Measurements from ENCODE around the gene ADAMTS9. TPM values are rescaled to one million over a fixed set of nuclear protein-coding genes. Genes with fewer than 3 reads are reported as not detected.

Gene ADAMTS9
- polyA plus RNA-seq, 1 donor from 2014 or later: 0.32 TPM

DNA sequence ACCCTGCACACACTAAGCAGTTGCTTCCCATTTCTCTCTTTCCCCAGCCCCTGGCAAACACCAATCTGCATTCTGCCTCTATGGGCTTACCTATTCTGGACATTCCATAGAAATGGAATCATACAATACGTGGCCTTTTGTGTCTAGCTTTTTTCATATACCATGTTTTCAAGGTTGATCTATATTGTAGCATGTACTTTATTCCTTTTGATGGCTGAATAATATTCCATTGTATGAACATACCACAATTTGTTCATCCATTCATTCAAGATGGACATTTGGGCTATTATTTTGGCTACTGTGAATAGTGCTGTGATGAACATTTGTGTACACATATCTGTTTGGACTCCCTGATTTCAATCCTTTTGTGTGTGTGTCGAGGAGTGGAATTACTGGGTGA is 18.1 kb upstream of the ADAMTS9 start:
- TF ChIP-seq EP300 (conservative IDR thresholded peaks at IDR 0.05; ENCODE audit: poor library complexity, severe bottlenecking) (no peak), POLR2AphosphoS5 (IDR thresholded peaks at IDR 0.05) (no peak), TAF1 (IDR thresholded peaks at IDR 0.05; ENCODE audit: low read depth) (no peak), SMC3 (conservative IDR thresholded peaks at IDR 0.05; ENCODE audit: poor library complexity) (no peak), RAD21 (conservative IDR thresholded peaks at IDR 0.05) (no peak), EZH2 (IDR thresholded peaks at IDR 0.05; ENCODE audit: borderline replicate concordance, insufficient read depth, low read length, poor library complexity, severe bottlenecking) (no peak), MXI1 (conservative IDR thresholded peaks at IDR 0.05; ENCODE audit: poor library complexity, severe bottlenecking) (no peak)
- TF ChIP-seq, protein P1, sequence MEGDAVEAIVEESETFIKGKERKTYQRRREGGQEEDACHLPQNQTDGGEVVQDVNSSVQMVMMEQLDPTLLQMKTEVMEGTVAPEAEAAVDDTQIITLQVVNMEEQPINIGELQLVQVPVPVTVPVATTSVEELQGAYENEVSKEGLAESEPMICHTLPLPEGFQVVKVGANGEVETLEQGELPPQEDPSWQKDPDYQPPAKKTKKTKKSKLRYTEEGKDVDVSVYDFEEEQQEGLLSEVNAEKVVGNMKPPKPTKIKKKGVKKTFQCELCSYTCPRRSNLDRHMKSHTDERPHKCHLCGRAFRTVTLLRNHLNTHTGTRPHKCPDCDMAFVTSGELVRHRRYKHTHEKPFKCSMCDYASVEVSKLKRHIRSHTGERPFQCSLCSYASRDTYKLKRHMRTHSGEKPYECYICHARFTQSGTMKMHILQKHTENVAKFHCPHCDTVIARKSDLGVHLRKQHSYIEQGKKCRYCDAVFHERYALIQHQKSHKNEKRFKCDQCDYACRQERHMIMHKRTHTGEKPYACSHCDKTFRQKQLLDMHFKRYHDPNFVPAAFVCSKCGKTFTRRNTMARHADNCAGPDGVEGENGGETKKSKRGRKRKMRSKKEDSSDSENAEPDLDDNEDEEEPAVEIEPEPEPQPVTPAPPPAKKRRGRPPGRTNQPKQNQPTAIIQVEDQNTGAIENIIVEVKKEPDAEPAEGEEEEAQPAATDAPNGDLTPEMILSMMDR (IDR thresholded peaks at IDR 0.05; ENCODE audit: poor library complexity, severe bottlenecking): no peak
- TF ChIP-seq, protein P2, sequence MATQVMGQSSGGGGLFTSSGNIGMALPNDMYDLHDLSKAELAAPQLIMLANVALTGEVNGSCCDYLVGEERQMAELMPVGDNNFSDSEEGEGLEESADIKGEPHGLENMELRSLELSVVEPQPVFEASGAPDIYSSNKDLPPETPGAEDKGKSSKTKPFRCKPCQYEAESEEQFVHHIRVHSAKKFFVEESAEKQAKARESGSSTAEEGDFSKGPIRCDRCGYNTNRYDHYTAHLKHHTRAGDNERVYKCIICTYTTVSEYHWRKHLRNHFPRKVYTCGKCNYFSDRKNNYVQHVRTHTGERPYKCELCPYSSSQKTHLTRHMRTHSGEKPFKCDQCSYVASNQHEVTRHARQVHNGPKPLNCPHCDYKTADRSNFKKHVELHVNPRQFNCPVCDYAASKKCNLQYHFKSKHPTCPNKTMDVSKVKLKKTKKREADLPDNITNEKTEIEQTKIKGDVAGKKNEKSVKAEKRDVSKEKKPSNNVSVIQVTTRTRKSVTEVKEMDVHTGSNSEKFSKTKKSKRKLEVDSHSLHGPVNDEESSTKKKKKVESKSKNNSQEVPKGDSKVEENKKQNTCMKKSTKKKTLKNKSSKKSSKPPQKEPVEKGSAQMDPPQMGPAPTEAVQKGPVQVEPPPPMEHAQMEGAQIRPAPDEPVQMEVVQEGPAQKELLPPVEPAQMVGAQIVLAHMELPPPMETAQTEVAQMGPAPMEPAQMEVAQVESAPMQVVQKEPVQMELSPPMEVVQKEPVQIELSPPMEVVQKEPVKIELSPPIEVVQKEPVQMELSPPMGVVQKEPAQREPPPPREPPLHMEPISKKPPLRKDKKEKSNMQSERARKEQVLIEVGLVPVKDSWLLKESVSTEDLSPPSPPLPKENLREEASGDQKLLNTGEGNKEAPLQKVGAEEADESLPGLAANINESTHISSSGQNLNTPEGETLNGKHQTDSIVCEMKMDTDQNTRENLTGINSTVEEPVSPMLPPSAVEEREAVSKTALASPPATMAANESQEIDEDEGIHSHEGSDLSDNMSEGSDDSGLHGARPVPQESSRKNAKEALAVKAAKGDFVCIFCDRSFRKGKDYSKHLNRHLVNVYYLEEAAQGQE (IDR thresholded peaks at IDR 0.05; ENCODE audit: borderline replicate concordance): no peak
- Histone ChIP-seq H3K79me2 (replicated peaks; ENCODE audit: insufficient read depth, low read length) (no peaks in the 10 kb centered on the region), H3K9me2 (ENCODE audit: insufficient read depth, low read length) (no peaks in the 10 kb centered on the region), H3K9ac (ENCODE audit: low read length) (no peak overlapping the region), H2AFZ (ENCODE audit: low read depth, low read length) (no peak overlapping the region), H3K4me3 (ENCODE audit: low read length) (no peak overlapping the region), H3K9me3 (ENCODE audit: low read length) (no peaks in the 10 kb centered on the region), H3K36me3 (ENCODE audit: insufficient read depth, low read length) (no peaks in the 10 kb centered on the region), H4K20me1 (ENCODE audit: insufficient read depth) (no peaks in the 10 kb centered on the region), H3K27me3 (ENCODE audit: insufficient read depth, low read depth, low read length) (no peaks in the 10 kb centered on the region), H3K27ac (ENCODE audit: low read length) (no peak overlapping the region), H3F3A (ENCODE audit: insufficient read depth, low read length, poor library complexity, severe bottlenecking) (no peaks in the 10 kb centered on the region), H3K4me2 (ENCODE audit: low read length) (no peak overlapping the region)

DNA sequence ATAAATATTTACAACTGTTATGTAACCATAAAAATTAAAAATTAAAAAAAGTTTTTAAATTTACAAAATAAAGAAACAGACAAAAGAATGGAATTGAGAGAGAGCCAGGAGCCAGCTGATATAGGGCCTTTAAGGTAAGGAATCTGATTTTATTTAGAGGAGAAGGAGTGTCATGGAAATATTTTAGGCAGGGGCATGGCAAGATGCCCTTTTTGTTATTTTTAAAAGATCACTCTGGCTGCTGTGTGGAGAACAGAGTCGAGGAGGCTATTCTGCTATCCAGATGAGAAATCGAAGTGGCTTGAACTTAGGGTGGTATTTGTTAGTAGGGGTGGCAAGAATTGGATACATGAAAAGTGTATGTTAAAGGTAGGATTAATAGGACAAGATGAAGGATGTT is 9.1 kb upstream of the ADAMTS9 start:
- TF ChIP-seq RAD21 (conservative IDR thresholded peaks at IDR 0.05) (no peak), EP300 (conservative IDR thresholded peaks at IDR 0.05; ENCODE audit: poor library complexity, severe bottlenecking) (no peak), EZH2 (IDR thresholded peaks at IDR 0.05; ENCODE audit: borderline replicate concordance, insufficient read depth, low read length, poor library complexity, severe bottlenecking) (no peak), TAF1 (IDR thresholded peaks at IDR 0.05; ENCODE audit: low read depth) (no peak), POLR2AphosphoS5 (IDR thresholded peaks at IDR 0.05) (no peak)
- TF ChIP-seq, protein P1 (IDR thresholded peaks at IDR 0.05; ENCODE audit: poor library complexity, severe bottlenecking): no peak
- TF ChIP-seq, protein P2 (IDR thresholded peaks at IDR 0.05; ENCODE audit: borderline replicate concordance): no peak
- H3K9ac ChIP-seq (ENCODE audit: low read length): no peak overlapping the region
- no peaks in the 10 kb centered on the region for H3K9me3 ChIP-seq (ENCODE audit: low read length)
- H3F3A ChIP-seq (ENCODE audit: insufficient read depth, low read length, poor library complexity, severe bottlenecking): no peaks in the 10 kb centered on the region
- H3K27ac ChIP-seq (ENCODE audit: low read length): no peak overlapping the region
- no peaks in the 10 kb centered on the region for H4K20me1 ChIP-seq (ENCODE audit: insufficient read depth)
- H3K27me3 ChIP-seq (ENCODE audit: insufficient read depth, low read depth, low read length): no peaks in the 10 kb centered on the region
- no peak overlapping the region for H3K4me2 ChIP-seq (ENCODE audit: low read length)
- no peak overlapping the region for H2AFZ ChIP-seq (ENCODE audit: low read depth, low read length)
- no peaks in the 10 kb centered on the region for H3K9me2 ChIP-seq (ENCODE audit: insufficient read depth, low read length)
- no peak overlapping the region for H3K4me3 ChIP-seq (ENCODE audit: low read length)
- no peaks in the 10 kb centered on the region for H3K79me2 ChIP-seq (replicated peaks; ENCODE audit: insufficient read depth, low read length)
- H3K36me3 ChIP-seq (ENCODE audit: insufficient read depth, low read length): no peaks in the 10 kb centered on the region
